IMR-90 (cell line): Measurements from ENCODE around the gene AQP12A. TPM values are rescaled to one million over a fixed set of nuclear protein-coding genes. Genes with fewer than 3 reads are reported as not detected.
"Not testable (repeated sequence)": the region's sequence is repeated elsewhere in the genome, so short reads cannot be mapped to it uniquely, and the experiment has no call there.

Experiments
- ATAC-seq: fragments of 200-7000 bp; cut with Tn5 transposase; 2 replicates; pipeline ENCODE4 v1.9.1; 2020; ENCODE audit warnings: low read depth, mild to moderate bottlenecking, moderate library complexity
- BruUV-seq: library from RNA; stranded (reverse); fragments of 400-500 nt; replicated peaks from 2 replicates; lab custom pipeline; 2021; lab: Mats Ljungman, UMichigan
- CTCF ChIA-PET: fragments of 300-600 bp; formaldehyde crosslinking; extraction: SDS; loops from one replicate; lab custom pipeline; 2021; ENCODE audit warnings: antibody characterized with exemption; lab: Yijun Ruan, JAX
- POLR2A ChIA-PET: fragments of 300-600 bp; sonication (Branson Sonifier 250); formaldehyde crosslinking; loops from one replicate; lab custom pipeline; 2022; ENCODE audit warnings: antibody characterized with exemption; ENCODE audit not compliant: unreplicated experiment; lab: Charles Lee
- DNase-seq: peaks from one replicate; pipeline ENCODE4 v3.0.0; 2013
- H2AFZ ChIP-seq: replicated peaks from 2 replicates; pipeline ENCODE3; 2013; ENCODE audit warnings: low read length, mild to moderate bottlenecking; ENCODE audit not compliant: poor library complexity
- H2AK5ac ChIP-seq: 2 replicates; pipeline ENCODE4 v1.6.1; 2013; ENCODE audit warnings: low read depth, low read length, inconsistent platforms
- H2AK9ac ChIP-seq: replicated peaks from 2 replicates; pipeline ENCODE3; 2013; ENCODE audit warnings: mild to moderate bottlenecking, low read depth, low read length, moderate library complexity; ENCODE audit not compliant: poor library complexity
- H2BK120ac ChIP-seq: 2 replicates; pipeline ENCODE4 v1.6.1; 2013; ENCODE audit warnings: low read depth, low read length, inconsistent platforms
- H2BK15ac ChIP-seq: 3 replicates; pipeline ENCODE4 v1.6.1; 2013; ENCODE audit warnings: low read depth, low read length, inconsistent platforms
- H2BK20ac ChIP-seq: 2 replicates; pipeline ENCODE4 v1.6.1; 2013; ENCODE audit warnings: low read depth, mild to moderate bottlenecking, inconsistent platforms, low read length, moderate library complexity
- H2BK5ac ChIP-seq: 2 replicates; pipeline ENCODE4 v1.6.1; 2013; ENCODE audit warnings: mild to moderate bottlenecking, low read depth, low read length, inconsistent platforms; ENCODE audit not compliant: poor library complexity, severe bottlenecking
- H3K14ac ChIP-seq: replicated peaks from 2 replicates; pipeline ENCODE4 v1.6.1; 2013; ENCODE audit warnings: low read depth, low read length, inconsistent platforms
- H3K18ac ChIP-seq: 2 replicates; pipeline ENCODE4 v1.6.1; 2013; ENCODE audit warnings: low read depth, low read length, control low read depth
- H3K23ac ChIP-seq: 2 replicates; pipeline ENCODE4 v1.6.1; 2013; ENCODE audit warnings: low read depth, low read length, inconsistent platforms
- H3K27ac ChIP-seq: 2 replicates; pipeline ENCODE4 v1.5.1; 2013; ENCODE audit warnings: mild to moderate bottlenecking, control low read depth, low read length; ENCODE audit not compliant: insufficient read depth
- H3K27me3 ChIP-seq: 2 replicates; pipeline ENCODE4 v1.6.1; 2013; ENCODE audit warnings: low read length; ENCODE audit not compliant: control insufficient read depth, insufficient read depth
- H3K36me3 ChIP-seq: 2 replicates; pipeline ENCODE4 v1.6.1; 2013; ENCODE audit warnings: low read length, mixed read lengths; ENCODE audit not compliant: control insufficient read depth, insufficient read depth
- H3K4ac ChIP-seq: 2 replicates; pipeline ENCODE4 v1.6.1; 2013; ENCODE audit warnings: low read depth, low read length, inconsistent platforms
- H3K4me1 ChIP-seq: 2 replicates; pipeline ENCODE4 v1.6.1; 2013; ENCODE audit warnings: low read length, mixed read lengths; ENCODE audit not compliant: control insufficient read depth, insufficient read depth
- H3K4me2 ChIP-seq: 2 replicates; pipeline ENCODE4 v1.6.1; 2013; ENCODE audit warnings: low read depth, mild to moderate bottlenecking, control low read depth, low read length, moderate library complexity
- H3K4me3 ChIP-seq: 2 replicates; pipeline ENCODE4 v1.5.1; 2013; ENCODE audit warnings: low read depth, mild to moderate bottlenecking, control low read depth, low read length, moderate library complexity; ENCODE audit not compliant: insufficient read depth
- H3K56ac ChIP-seq: 2 replicates; pipeline ENCODE4 v1.6.1; 2013; ENCODE audit warnings: low read length, inconsistent platforms; ENCODE audit not compliant: insufficient read depth; ENCODE audit errors: extremely low read depth
- H3K79me1 ChIP-seq, 2 experiments: 2 replicates each; pipeline ENCODE4 v1.6.1; 2013; ENCODE audit warnings: low read length in 2 of 2, inconsistent platforms in 1 of 2, low read depth in 1 of 2
- H3K9ac ChIP-seq: 2 replicates; pipeline ENCODE4 v1.6.1; 2013; ENCODE audit warnings: low read depth, low read length, control low read depth
- H3K9me1 ChIP-seq: 2 replicates; pipeline ENCODE4 v1.6.1; 2013; ENCODE audit warnings: low read length, inconsistent platforms; ENCODE audit not compliant: insufficient read depth
- H3K9me3 ChIP-seq: 2 replicates; pipeline ENCODE4 v1.6.1; 2013; ENCODE audit warnings: low read length; ENCODE audit not compliant: control insufficient read depth, insufficient read depth
- H4K20me1 ChIP-seq: 2 replicates; pipeline ENCODE4 v1.6.1; 2013; ENCODE audit warnings: low read length, inconsistent platforms; ENCODE audit not compliant: insufficient read depth
- H4K5ac ChIP-seq: 2 replicates; pipeline ENCODE4 v1.6.1; 2013; ENCODE audit warnings: mild to moderate bottlenecking, low read depth, low read length, control low read depth
- H4K8ac ChIP-seq, 2 experiments: 2 replicates each; pipeline ENCODE4 v1.6.1; 2013; ENCODE audit warnings: low read depth in 2 of 2, low read length in 2 of 2, control low read depth in 1 of 2, inconsistent platforms in 1 of 2
- H4K91ac ChIP-seq: 2 replicates; pipeline ENCODE4 v1.6.1; 2013; ENCODE audit warnings: low read depth, low read length, inconsistent platforms; ENCODE audit not compliant: insufficient read depth
- WGBS, 2 experiments: methylation state at CpG; one replicate each; pipeline versions ENCODE4 v1.1.5 to v1.1.7; 2013; ENCODE audit warnings: missing lambda C conversion rate in 2 of 2; ENCODE audit not compliant: insufficient read length in 1 of 2; ENCODE audit errors: extremely low coverage in 2 of 2; 5-methylcytosine and 5-hydroxymethylcytosine counted together
- dilution Hi-C: fragments of 300-500 bp; cut with HindIII; formaldehyde crosslinking; loops from one replicate; pipeline ENCODE4 v1.14.3; 2018; ENCODE audit warnings: low sequenced_read_pairs; ENCODE audit not compliant: unreplicated experiment
- in situ Hi-C: fragments of 300-500 bp; cut with MboI; formaldehyde crosslinking; loops from 3 replicates; pipeline ENCODE4 v1.14.3; 2019; ENCODE audit warnings: low sequenced_read_pairs, inconsistent platforms, mixed read lengths
- intact Hi-C: fragments of 100-400 bp; cut with micrococcal nuclease; formaldehyde crosslinking; loops from 2 replicates; pipeline ENCODE4 v1.10.0; 2022
- polyA plus RNA-seq, 3 experiments: library from polyadenylated mRNA; depleted of rRNA; stranded (reverse); fragments of >200 nt; gene quantifications; 2 replicates each; pipeline ENCODE4 v1.2.3, GENCODE V29; 2012; ENCODE audit warnings: low replicate concordance in 1 of 3
- total RNA-seq: library from RNA; depleted of rRNA; stranded (reverse); fragments of >200 nt; gene quantifications from 2 replicates; pipeline ENCODE4 v1.2.3, GENCODE V29; 2012

AQP12A gene
- total and polyA plus RNA-seq, 2 of the 4 experiments (the other 2 are of a cell fraction), result not detected

- H4K8ac ChIP-seq, DNase-seq, in situ Hi-C loops, POLR2A ChIA-PET, intact Hi-C loops, H3K4me3 ChIP-seq, H3K9me3 ChIP-seq, H3K9me1 ChIP-seq, H2BK15ac ChIP-seq, H3K56ac ChIP-seq, H3K4ac ChIP-seq, H3K23ac ChIP-seq, H3K27ac ChIP-seq, H2BK5ac ChIP-seq, CTCF ChIA-PET, H3K36me3 ChIP-seq, H3K14ac ChIP-seq, dilution Hi-C loops, H3K18ac ChIP-seq, H2AK5ac ChIP-seq, H4K91ac ChIP-seq, H2AFZ ChIP-seq, H3K4me1 ChIP-seq, ATAC-seq, H2AK9ac ChIP-seq, BruUV-seq, H4K5ac ChIP-seq, H4K20me1 ChIP-seq, H3K9ac ChIP-seq, H2BK20ac ChIP-seq, H2BK120ac ChIP-seq, H3K79me1 ChIP-seq, H3K4me2 ChIP-seq: not testable (repeated sequence)
- no CpG with 5 or more reads among the region's 37 CpGs for WGBS, 2 experiments
- H3K27me3 ChIP-seq, result peaks cover 18% of the 10 kb centered on the region
These were observed 9.0 kb upstream of the AQP12A start, which contains the start of gene AQP12B for GRCh38 chr2:240682431-240683224. TSS of gene AQP12B (minus strand) at chr2:240682885. CDS start at chr2:240682837, 48 bp downstream.

- H4K20me1 ChIP-seq, POLR2A ChIA-PET, H3K9ac ChIP-seq, H2BK5ac ChIP-seq, H3K4ac ChIP-seq, H2BK15ac ChIP-seq, H3K56ac ChIP-seq, H3K23ac ChIP-seq, CTCF ChIA-PET, H3K4me1 ChIP-seq, H4K5ac ChIP-seq, H3K4me3 ChIP-seq, H3K27ac ChIP-seq, H3K9me1 ChIP-seq, ATAC-seq, H2AFZ ChIP-seq, H3K9me3 ChIP-seq, H2BK120ac ChIP-seq, H3K4me2 ChIP-seq, intact Hi-C loops, dilution Hi-C loops, H2BK20ac ChIP-seq, in situ Hi-C loops, H2AK5ac ChIP-seq, H3K79me1 ChIP-seq, H3K14ac ChIP-seq, H3K18ac ChIP-seq, H4K91ac ChIP-seq, DNase-seq, H4K8ac ChIP-seq, H3K36me3 ChIP-seq, H2AK9ac ChIP-seq, BruUV-seq: not testable (repeated sequence)
- H3K27me3 ChIP-seq, result peaks cover 25% of the 10 kb centered on the region
- WGBS, 2 experiments, result no CpG with 5 or more reads among the region's 15 CpGs
These were observed 8.2 kb upstream of the AQP12A start for GRCh38 chr2:240683329-240683979.
